ENCODE results near the gene HTT. TPM values are rescaled to one million over a fixed set of nuclear protein-coding genes. Genes with fewer than 3 reads are reported as not detected.

HTT gene
- total RNA-seq, 2 experiments from 2014 or later = 52.5 to 55.7 TPM

DNA sequence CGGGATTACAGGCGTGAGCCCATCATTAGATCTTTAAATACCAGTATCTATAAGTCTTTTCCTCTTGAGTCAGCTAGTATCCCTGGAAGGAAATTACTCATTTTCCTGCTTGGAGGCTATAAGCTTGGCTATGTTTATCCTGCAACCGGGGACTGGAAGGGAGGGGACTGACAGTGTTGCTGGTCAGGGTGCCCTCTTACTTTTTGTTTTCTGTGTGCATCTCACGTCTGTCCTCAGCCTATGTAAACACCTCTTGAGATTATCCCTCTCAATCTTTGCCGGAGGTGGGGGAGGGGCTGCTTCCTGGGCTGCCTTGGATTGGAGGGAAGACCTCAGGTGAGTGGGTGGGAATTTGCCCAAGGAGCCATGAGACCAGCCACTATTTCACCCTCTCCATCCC lies 37.0 kb downstream of the HTT start:
- ChIA-PET CTCF (no interaction called here), POLR2A (no interaction called here)

DNA sequence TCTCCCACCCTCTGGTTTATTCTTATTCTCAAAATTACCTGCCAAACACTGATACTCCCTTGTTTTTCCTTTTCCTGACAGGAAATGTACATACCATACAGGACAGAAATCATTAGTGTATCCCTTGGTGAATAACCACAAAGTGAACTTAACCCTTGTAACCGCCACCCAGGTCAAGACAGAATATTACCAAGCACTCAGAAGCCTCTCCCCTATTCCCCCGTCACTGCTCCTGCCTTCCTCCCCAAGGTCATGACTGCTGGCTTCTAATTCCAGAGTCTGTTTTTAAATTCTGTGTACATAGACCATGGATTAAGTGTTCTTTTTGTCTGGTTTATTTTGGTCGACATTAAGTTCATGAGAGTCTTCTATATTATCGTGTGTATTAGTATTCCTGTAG lies 37.7 kb downstream of the HTT start:
- CTCF ChIA-PET = no interaction called here
- POLR2A ChIA-PET = no interaction called here

DNA sequence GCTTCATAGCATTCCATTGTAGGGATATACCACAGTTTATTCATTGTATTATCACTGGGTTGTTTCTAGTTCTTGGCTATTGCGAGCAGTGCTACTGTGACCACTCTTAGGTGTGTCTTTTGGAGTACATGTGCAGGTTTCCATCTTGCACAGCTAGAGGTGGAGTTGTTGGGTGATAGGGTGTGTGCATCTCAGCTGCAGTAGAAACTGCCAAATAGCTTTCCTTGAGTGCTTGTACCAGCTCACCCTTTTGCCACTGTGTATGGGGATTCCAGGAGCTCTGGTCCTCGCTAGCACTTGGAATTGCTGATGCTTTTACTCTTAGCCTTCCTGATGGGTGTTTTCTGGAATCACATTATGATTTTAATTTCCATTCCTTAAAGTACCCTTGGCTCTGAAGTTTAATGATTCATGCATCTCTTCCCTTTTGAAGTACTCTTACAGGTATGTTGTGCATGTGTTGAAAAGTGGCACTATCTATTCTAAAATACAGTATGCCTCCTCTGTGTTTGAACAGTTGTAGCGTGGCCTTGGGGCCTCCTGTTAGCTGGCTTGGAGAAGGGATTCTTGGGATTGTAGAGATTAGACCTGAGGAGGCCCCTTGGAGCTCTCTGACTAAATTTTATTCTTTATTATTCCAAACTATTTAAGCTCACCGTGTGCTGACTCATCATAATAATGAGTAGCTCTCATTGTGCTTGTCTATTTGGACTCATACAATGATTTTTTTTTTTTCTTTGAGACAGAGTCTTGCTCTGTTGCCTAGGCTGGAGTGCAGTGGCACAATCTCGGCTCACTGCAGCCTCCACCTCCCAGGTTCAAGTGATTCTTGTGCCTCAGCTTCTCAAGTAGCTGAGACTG lies 38.4 kb downstream of the HTT start:
- POLR2A ChIA-PET = no interaction called here
- CTCF ChIA-PET = no interaction called here

DNA sequence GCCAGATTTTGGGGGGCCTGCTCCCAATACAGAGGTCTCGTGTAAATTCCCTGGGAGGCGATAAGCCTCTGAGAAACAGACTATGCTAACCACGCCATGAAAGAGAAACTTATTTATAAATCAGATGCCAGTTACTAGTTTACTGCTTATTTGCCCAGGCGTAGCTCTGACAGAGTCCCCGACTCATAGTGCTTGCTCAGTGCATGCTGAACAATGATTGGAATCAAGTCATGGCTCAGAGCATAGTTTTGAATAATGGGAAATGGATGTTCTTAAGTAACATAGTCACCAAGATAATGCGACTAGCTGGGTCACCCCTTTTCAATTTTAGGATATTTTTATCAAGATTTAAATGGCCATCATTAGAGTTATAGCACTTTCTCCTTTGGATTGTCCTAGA lies 39.9 kb downstream of the HTT start:
- CTCF ChIA-PET = no interaction called here
- POLR2A ChIA-PET = no interaction called here

DNA sequence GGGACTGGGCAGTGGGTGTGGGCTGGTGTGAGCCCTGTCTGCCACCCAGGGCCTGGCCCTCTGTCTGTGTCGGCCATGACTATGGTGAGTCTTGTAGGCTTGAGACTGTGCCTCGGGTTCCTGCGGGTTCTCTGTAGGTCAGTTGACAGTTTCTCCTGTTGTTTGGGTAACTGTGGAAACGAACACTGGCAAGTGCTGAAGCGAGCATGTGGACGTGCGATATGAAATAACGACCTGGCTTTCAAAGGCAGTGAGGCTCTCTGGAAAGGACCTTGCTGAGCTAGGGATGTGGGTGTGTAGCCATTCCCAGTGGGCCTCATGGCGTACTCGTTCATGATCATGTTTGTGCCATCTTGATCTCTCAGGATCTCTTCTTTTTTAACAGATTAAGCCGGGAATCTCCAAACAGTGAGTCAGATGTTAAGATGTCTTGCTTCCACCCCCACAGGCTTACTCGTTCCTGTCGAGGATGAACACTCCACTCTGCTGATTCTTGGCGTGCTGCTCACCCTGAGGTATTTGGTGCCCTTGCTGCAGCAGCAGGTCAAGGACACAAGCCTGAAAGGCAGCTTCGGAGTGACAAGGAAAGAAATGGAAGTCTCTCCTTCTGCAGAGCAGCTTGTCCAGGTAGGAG lies 41.3 kb downstream of the HTT start:
- POLR2A ChIA-PET = no interaction called here
- CTCF ChIA-PET = no interaction called here

DNA sequence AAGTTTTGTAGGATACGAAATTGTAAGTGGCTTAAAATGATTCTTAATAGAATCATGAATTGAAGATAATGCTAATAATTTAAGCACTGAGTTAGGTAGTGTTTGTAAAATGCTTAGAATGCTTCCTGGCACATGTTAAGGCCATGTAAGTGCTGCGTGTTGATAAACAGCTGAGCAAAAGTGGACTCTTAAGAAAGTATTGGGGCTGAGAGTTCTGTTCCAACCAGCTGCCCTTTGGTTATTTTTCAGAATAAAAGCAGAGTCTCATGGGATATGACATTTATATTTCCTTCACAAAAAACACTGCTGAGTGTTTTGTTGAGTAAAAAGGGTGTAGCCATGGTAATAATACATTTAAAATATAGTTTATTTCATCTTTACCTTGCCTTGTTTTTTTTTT lies 42.5 kb downstream of the HTT start:
- ChIA-PET CTCF (no interaction called here), POLR2A (no interaction called here)

DNA sequence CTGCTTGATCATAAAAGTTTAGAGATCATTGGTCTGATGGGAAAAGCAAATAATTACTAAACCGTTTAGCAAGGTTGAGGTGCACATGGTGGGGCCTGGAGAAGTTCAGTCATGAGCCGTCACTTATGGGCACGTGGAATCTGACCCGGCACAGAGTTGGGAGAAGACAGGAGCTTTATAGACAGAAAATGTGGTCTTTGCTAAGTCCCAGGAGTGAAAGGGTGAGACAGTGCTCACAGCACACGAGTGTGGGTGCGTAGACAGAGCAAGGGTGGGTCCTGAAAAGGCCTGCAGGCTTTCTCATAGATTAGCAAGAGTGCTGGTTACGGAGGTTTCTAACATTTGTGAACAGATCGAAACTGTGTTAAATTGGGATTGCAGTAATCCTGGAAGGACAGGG lies 43.8 kb downstream of the HTT start:
- POLR2A ChIA-PET = no interaction called here
- CTCF ChIA-PET = no interaction called here

DNA sequence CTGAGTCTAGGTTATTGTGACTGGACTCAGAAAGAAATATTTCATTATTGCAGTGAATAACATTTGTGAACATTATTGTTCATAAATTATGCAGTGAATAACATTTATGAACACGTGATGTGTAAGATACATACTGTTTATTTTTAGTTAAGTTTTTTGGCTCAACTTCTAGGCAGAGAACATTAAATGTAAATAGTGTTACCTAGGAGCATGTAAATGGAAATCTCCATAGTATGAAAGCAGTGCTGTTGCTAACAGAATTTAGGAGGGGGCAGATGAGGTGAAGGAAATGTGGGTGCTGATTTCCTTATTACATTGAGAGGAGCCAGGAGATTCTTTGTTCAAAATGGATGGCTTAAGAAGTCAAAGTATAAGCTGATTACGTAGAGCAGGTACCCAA lies 45.0 kb downstream of the HTT start:
- ChIA-PET CTCF (no interaction called here), POLR2A (no interaction called here)

DNA sequence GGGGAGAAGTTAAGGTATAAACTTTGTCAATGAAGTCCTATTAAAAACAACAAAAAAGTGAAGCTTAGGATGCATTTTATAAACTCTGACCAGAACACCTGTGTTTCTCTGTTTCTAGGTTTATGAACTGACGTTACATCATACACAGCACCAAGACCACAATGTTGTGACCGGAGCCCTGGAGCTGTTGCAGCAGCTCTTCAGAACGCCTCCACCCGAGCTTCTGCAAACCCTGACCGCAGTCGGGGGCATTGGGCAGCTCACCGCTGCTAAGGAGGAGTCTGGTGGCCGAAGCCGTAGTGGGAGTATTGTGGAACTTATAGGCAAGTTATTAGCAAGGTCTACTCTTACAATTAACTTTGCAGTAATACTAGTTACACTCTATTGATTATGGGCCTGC lies 46.6 kb downstream of the HTT start:
- POLR2A ChIA-PET = no interaction called here
- CTCF ChIA-PET = no interaction called here

DNA sequence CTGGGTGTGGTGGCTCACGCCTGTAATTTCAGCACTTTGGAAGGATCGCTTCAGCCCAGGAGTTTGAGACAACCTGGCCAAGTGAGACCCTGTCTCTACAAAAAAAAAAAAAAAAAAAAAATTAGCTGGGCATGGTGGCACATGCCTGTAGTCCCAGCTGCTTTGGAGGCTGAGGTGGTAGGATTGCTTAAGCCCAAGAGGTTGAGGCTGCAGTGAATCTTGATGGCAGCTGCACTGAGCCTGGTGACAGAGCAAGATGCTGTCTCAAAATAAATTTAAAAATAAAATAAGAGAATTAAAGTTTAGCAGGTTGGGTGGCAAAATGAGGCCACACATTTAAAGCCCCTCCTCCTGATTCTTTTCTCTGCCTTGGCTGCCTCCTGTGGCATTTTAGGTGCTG lies 47.1 kb downstream of the HTT start:
- ChIA-PET CTCF (interaction anchor here (0.6 kb wide), 1 partner anchor 46 kb away, joined by 3 read pairs; no protein-coding TSS in a partner anchor), POLR2A (no interaction called here)

DNA sequence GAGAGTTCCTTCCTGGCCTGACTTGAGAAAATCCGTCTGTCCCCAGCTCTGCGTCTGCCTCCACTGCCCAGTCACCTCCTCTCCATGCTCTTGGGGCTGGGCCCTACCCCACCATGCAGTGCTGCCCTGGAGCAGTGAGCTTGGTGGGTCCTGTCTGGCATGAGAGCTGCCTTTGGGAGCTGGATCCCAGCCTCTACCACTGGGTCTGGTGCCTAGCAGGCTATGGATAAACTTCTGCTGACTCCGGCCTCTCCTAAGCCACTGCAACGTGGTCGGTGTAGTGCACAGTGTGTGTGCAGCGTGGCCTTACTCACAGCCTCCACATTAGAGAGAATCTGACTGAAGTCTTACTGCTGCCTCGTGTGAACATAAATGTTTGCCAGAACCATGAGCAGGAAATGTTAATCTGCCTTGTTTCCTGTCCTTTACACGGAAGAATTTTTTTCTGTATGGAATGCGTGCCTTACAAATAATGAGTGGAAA lies 47.6 kb downstream of the HTT start:
- POLR2A ChIA-PET = no interaction called here
- CTCF ChIA-PET = interaction anchor here (0.6 kb wide), 1 partner anchor 47 kb away, joined by 3 read pairs; no protein-coding TSS in a partner anchor

DNA sequence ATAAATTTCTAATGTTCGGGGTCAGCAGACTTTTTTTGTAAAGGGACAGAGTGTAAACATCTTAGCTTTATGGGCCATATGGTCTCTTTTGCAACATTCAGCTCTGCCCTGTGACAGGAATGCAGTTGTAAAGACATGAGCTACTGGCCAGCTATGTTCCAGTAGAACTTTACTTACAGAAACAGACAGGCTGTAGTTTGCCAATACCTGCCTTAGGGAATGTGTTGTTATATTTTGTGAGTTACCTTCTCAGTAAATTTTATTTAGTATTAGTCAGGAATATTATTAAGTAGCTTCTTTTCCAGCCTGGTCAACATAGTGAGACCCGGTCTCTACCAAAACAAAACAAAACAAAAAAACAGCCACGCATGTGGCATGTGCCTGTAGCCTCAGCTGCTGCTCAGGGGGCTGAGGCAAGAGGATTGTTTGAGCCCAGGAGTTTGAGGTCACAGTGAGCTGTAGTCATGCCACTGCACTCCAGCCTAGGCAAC lies 48.7 kb downstream of the HTT start:
- ChIA-PET CTCF (interaction anchor here (0.8 kb wide), 1 partner anchor 16 kb away, joined by 3 read pairs; no protein-coding TSS in a partner anchor), POLR2A (no interaction called here)

DNA sequence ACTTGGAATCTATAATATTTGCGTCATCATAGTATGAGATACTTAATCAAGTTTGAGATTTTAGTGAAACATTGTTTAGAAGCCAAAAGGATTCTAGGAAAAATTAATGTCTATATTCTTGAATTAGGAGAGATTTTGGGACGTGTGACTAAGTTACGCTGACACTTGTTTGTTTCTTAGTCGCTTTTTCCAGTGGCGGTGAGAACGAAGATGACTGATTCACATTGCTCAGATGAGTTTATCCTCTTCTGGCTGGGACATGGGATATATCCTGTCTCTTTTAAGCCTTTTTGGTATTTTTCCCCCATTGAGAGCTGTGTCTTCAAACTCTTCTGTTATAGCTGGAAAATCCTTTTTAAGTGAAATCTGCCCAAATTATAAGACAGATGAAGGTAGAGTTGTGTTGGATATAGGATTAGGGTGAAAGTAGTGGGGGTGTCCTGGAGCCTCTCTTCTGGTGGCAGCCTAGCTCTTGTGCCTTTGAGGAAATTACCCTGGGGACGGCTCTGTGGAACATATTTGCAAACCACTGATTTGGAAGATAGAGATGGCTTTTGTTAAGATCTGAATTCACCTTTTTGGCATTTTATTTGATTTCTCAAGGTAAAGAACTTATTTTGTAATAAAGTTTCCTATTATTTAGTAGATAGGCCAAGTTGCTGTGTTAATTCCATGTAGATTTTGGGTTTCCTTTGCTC lies 49.7 kb downstream of the HTT start:
- ChIA-PET POLR2A (no interaction called here), CTCF (no interaction called here)

DNA sequence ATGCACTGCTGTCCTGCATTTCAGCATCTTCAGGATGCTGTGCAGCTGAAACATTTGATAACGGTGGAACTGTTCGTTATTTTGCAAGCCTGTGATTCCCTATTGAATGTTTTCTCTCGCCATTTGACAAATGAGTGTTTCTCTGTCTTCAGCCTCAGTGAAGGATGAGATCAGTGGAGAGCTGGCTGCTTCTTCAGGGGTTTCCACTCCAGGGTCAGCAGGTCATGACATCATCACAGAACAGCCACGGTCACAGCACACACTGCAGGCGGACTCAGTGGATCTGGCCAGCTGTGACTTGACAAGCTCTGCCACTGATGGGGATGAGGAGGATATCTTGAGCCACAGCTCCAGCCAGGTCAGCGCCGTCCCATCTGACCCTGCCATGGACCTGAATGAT lies 52.6 kb downstream of the HTT start:
- ChIA-PET POLR2A (no interaction called here), CTCF (interaction anchor here (1.2 kb wide), 1 partner anchor 22 kb away, joined by 4 read pairs; no protein-coding TSS in a partner anchor)

DNA sequence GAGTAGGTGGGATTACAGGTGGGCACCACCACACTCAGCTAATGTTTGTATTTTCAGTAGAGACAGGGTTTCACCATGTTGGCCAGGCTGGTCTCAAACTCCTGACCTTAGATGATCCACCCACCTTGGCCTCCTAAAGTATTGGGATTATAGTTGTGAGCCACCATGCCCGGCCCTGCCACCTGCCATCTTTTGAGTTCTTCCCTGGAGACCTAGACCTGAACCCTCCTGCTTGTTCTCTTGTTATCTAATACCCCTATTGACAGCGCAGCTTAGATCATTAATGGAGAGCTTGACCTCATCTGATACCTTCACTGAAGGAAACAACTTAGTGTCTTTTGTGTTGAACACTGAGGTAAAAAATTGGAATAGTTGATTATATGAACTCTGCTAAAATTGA lies 53.6 kb downstream of the HTT start:
- CTCF ChIA-PET = no interaction called here
- POLR2A ChIA-PET = no interaction called here

DNA sequence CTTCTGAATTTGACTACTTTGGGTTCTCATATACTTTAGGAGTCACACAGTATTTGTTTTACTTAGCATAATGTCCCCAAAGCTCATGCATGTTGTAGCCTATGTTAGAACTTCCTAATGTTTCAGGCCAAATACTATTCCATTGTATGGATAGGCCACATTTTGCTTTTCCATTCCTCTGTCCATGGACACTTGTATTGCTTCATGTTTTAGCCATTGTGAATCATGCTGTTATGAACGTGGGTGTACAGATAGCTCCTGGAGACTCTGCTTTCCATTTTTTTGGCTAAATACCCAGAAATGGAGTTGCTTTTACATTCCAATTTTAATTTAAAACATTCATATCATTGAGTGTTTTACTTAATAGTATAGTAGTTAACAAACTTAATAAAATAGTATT lies 54.5 kb downstream of the HTT start:
- ChIA-PET CTCF (no interaction called here), POLR2A (no interaction called here)

DNA sequence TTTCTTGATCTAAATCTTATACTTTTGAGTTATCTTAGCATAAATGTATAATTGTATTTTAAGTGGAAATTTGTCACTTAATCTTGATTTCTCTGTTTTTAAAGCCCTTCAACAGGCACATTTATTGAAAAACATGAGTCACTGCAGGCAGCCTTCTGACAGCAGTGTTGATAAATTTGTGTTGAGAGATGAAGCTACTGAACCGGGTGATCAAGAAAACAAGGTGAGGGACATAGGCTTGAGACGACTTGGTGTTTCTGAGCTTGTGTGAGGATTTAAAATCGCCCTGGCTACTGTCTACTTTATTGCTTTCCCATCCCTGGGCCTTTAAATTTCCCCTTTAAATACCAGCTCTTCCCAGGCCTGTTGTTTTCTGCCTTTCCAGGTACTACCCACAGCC lies 55.7 kb downstream of the HTT start:
- ChIA-PET POLR2A (no interaction called here), CTCF (no interaction called here)

DNA sequence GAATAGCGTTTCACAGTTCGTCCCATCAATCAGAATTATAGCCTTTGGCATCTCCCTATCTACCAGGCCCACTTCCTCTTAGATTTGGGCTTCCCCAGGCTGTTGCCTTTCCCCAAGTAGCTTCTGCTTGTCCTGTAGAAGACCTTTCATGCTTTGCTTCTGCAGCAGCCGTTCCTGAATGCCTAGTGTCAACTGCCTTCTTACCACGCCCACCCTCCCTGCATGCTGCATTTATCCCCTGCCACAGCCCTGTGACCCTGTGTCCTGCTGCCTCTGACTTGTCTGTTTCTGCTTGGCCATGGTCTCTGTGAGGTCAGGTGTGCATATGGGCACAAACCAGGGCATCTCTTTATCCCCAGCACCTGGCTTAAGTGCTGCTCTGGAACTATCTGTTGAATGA lies 56.3 kb downstream of the HTT start:
- CTCF ChIA-PET = no interaction called here
- POLR2A ChIA-PET = no interaction called here

DNA sequence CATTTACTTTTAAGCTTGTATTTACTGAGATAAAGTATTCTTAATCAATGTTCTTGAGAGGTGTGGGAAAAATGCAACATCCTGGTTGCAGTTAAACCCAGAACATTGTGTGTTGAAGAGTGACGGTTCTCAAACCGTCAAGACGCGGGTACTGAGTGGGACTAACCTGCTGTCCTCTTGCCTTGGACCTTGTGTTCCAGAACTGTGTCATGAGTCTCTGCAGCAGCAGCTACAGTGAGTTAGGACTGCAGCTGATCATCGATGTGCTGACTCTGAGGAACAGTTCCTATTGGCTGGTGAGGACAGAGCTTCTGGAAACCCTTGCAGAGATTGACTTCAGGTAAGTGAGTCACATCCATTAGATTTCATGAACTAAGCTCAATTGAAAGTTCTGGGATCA lies 59.7 kb downstream of the HTT start:
- CTCF ChIA-PET = no interaction called here
- POLR2A ChIA-PET = no interaction called here

DNA sequence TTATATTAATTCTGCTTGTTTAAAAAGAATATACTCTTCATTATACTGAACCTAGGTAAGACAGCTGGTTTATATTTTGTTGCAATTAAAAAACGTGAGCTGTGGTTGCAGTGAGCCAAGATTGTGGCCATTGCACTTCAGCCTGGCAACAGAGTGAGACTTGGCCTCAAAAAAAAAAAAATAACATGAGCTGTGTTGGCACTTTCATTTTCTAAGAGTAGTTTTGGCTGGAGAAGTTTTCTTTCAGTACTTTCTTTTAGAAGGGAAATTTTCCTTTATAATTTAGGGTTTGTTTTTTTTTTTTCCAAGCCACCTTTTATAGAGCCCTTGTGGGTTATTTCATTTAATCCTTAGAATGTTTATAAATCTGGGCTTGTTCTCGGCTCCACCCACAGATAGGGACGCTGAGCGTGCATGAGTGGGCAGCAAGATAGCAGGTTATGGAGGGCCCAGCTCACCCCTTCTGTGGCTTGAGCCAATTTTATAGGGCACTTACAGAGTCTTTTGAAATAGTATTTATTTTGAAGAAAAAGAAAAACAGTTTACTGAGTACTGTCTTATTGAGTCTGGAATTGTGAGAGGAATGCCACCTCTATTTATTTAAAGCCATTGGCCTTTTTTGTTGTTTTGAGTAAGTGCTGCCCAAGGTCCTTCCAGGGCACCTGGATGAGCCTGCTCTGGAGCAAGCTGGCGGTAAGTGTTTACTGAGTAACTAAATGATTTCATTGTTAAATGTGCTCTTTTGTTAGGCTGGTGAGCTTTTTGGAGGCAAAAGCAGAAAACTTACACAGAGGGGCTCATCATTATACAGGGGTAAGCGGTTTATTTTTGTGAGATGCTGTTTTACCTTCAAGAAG lies 60.9 kb downstream of the HTT start:
- CTCF ChIA-PET = interaction anchor here (1.2 kb wide), 1 partner anchor 28 kb away, joined by 4 read pairs; no protein-coding TSS in a partner anchor
- POLR2A ChIA-PET = no interaction called here

Measured in activated CD8-positive, alpha-beta memory T cell treated with anti-CD3 and anti-CD28 coated beads for 36 hours (primary cell).